Tibial artery (tissue), 4 donors: ENCODE measurements around the gene OLFM3.

Source experiments
- DNase-seq, 2 donors: peaks; one replicate each; pipeline ENCODE4 v3.0.0-alpha.2; 2019
- H3K27ac ChIP-seq, 2 donors: fragments of 200-600 bp; sonication (generic) in 1 of 2; 1 replicate in 1 of 2; 2 replicates in 1 of 2; pipeline ENCODE4 v1.5.1; 2018 to 2019; ENCODE audit warnings: mild to moderate bottlenecking in 1 of 2
- H3K27me3 ChIP-seq, 2 donors: fragments of 200-600 bp; sonication (generic) in 1 of 2; one replicate each; pipeline versions ENCODE4 v1.5.1 to v1.6.0; 2016 to 2019
- H3K36me3 ChIP-seq, 3 donors: fragments of 200-600 bp; sonication (generic) in 2 of 3; one replicate each; pipeline ENCODE4 v1.5.1; 2016 to 2019; ENCODE audit warnings: mild to moderate bottlenecking in 2 of 3
- H3K4me1 ChIP-seq, 4 donors: fragments of 200-600 bp; sonication (generic) in 2 of 4; 1 replicate in 3 of 4; 2 replicates in 1 of 4; pipeline ENCODE4 v1.5.1; 2016 to 2019
- H3K4me3 ChIP-seq, 2 donors: fragments of 200-600 bp; sonication (generic) in 1 of 2; 1 replicate in 1 of 2; 2 replicates in 1 of 2; pipeline ENCODE4 v1.5.1; 2018 to 2019; ENCODE audit warnings: mild to moderate bottlenecking in 2 of 2
- H3K9me3 ChIP-seq, 3 donors: fragments of 200-600 bp; sonication (generic) in 1 of 3; one replicate each; pipeline ENCODE4 v1.5.1; 2016 to 2019
- intact Hi-C: fragments of 100-400 bp; cut with DNase I; formaldehyde crosslinking; loops from one replicate; pipeline ENCODE4 v1.15.0; 2023; ENCODE audit warnings: low total_unique reads
- TF ChIP-seq, protein P1 (sequence below), 2 experiments: fragments of 200-600 bp in 1 of 2; fragments of 450-650 bp in 1 of 2; IDR thresholded peaks; one replicate each; pipeline ENCODE4 v1.5.1; 2017 to 2019; ENCODE audit warnings: antibody characterized with exemption in 2 of 2, mild to moderate bottlenecking in 1 of 2, moderate library complexity in 1 of 2

OLFM3 gene

DNA sequence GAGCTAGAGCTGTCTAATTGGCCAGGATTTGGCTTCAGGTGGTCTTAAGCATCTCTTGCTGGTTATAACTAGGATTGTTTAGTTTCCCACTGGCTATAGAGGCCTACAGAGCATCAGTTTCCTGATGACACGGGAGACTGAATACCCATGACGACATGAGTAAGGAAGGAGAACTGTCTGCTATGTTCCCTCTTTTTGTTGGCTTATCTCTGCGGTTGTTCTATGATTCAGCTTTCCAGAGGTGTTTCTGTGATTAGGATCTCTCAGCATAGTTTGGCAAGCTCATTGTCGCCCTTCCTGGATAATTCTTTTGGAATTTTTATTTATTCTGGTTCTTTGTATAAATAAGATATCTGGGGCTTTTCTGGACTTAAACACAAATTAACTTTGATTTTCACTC is 163.4 kb downstream of the OLFM3 start:
- no peak for DNase-seq
- Histone ChIP-seq H3K4me3 (no peak overlapping the region), H3K27me3 (no peaks in the 10 kb centered on the region), H3K27ac (no peak overlapping the region), H3K4me1 (no peaks in the 10 kb centered on the region), H3K36me3 (no peaks in the 10 kb centered on the region), H3K9me3 (no peaks in the 10 kb centered on the region)
- intact Hi-C loops: no loop called here
- TF ChIP-seq, protein P1, sequence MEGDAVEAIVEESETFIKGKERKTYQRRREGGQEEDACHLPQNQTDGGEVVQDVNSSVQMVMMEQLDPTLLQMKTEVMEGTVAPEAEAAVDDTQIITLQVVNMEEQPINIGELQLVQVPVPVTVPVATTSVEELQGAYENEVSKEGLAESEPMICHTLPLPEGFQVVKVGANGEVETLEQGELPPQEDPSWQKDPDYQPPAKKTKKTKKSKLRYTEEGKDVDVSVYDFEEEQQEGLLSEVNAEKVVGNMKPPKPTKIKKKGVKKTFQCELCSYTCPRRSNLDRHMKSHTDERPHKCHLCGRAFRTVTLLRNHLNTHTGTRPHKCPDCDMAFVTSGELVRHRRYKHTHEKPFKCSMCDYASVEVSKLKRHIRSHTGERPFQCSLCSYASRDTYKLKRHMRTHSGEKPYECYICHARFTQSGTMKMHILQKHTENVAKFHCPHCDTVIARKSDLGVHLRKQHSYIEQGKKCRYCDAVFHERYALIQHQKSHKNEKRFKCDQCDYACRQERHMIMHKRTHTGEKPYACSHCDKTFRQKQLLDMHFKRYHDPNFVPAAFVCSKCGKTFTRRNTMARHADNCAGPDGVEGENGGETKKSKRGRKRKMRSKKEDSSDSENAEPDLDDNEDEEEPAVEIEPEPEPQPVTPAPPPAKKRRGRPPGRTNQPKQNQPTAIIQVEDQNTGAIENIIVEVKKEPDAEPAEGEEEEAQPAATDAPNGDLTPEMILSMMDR (IDR thresholded peaks at IDR 0.05): no peak

- Histone ChIP-seq H3K27ac (no peak overlapping the region), H3K4me3 (no peak overlapping the region), H3K9me3 (no peaks in the 10 kb centered on the region), H3K36me3 (no peaks in the 10 kb centered on the region), H3K27me3 (no peaks in the 10 kb centered on the region), H3K4me1 (no peaks in the 10 kb centered on the region)
- no peak for DNase-seq
- intact Hi-C loops: no loop called here
- TF ChIP-seq, protein P1 (IDR thresholded peaks at IDR 0.05): no peak
These were observed 170.3 kb downstream of the OLFM3 start for GRCh38 chr1:101826416-101826815.

DNA sequence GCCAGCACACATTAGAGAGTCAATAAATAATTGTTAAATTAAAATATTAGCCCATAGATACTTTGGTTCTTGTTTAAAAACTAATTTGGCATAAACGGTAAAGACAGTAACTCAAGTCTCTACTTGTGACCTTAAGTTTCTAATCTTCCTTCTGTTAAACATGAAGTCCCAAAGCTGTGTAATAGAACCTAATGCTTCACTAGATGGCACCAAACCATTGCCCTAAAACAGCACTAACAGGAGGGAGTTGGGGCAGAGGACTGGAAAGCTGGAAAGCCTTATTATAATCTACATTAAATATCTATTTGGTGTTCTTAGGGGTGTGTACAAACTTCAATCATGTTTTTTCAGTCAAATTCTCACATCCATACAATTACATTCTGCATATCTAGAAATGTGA is 176.7 kb downstream of the OLFM3 start:
- no peaks in the 10 kb centered on the region for H3K36me3 ChIP-seq
- H3K4me3 ChIP-seq: no peak overlapping the region
- no peaks in the 10 kb centered on the region for H3K9me3 ChIP-seq
- H3K27ac ChIP-seq: no peak overlapping the region
- no peaks in the 10 kb centered on the region for H3K27me3 ChIP-seq
- H3K4me1 ChIP-seq: no peaks in the 10 kb centered on the region
- TF ChIP-seq, protein P1 (IDR thresholded peaks at IDR 0.05): no peak
- DNase-seq: no peak
- intact Hi-C loops: no loop called here

DNA sequence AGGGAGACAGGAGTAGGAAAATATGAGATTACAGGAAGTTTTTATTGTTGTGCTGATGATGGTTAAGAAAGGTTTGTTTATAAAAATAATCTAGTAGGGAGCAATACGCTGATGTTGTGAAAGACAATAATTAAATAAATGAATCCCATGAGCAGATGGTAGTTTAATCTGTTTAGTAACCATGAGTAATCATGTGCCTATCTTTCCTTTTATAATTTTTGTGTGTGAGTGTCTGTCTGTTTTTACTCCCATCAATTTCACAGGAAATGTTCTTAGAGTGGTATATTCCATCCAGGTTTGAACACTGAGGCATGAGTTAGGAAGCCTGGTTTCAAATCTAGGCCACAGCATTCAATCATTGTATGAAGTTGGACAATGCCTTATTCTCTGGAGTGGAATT is 180.5 kb downstream of the OLFM3 start:
- TF ChIP-seq, protein P1 (IDR thresholded peaks at IDR 0.05): no peak
- Histone ChIP-seq H3K36me3 (no peaks in the 10 kb centered on the region), H3K9me3 (no peaks in the 10 kb centered on the region), H3K4me3 (no peak overlapping the region), H3K4me1 (no peaks in the 10 kb centered on the region), H3K27me3 (no peaks in the 10 kb centered on the region), H3K27ac (no peak overlapping the region)
- intact Hi-C loops: no loop called here
- DNase-seq: no peak

- no peaks in the 10 kb centered on the region for H3K36me3 ChIP-seq
- TF ChIP-seq, protein P1 (IDR thresholded peaks at IDR 0.05): no peak
- intact Hi-C loops: no loop called here
- H3K4me1 ChIP-seq: no peaks in the 10 kb centered on the region
- H3K27ac ChIP-seq: no peak overlapping the region
- no peak for DNase-seq
- H3K4me3 ChIP-seq: no peak overlapping the region
- no peaks in the 10 kb centered on the region for H3K9me3 ChIP-seq
- H3K27me3 ChIP-seq: no peaks in the 10 kb centered on the region
These were observed 198.3 kb downstream of the OLFM3 start for GRCh38 chr1:101798417-101798816.

DNA sequence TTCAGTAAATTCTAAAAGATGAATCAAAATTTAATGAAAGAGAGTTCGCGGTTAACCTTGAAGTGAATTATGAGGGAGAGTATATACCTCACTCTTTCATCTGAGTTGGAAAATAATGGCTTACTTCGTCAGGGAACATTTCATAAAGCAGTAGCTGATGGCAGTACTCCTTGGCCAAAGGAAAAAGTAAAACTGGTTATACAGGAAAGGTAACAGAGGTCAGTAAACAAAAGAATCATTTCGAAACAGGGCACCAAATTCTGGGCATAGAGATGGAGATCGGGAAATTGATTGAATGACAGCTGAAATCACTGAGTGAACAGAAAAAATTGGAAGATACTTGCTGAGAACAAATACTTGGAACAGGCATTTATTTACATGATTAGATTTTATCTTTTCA is 199.0 kb downstream of the OLFM3 start:
- Histone ChIP-seq H3K36me3 (no peaks in the 10 kb centered on the region), H3K4me3 (no peak overlapping the region), H3K9me3 (no peaks in the 10 kb centered on the region), H3K27ac (no peak overlapping the region), H3K4me1 (no peaks in the 10 kb centered on the region), H3K27me3 (no peaks in the 10 kb centered on the region)
- TF ChIP-seq, protein P1 (IDR thresholded peaks at IDR 0.05): no peak
- DNase-seq: no peak
- intact Hi-C loops: no loop called here
